Stimulated activated CD4-positive, alpha-beta T cell treated with anti-CD3 and anti-CD28 coated beads, Interleukin-1b, Interleukin-23, amount 100 ng/mL, for 24 hours (primary cell): ENCODE data around the gene MAPKAPK3.

Source experiments
- DNase-seq, 4 experiments: peaks; one replicate each; pipeline ENCODE4 v3.0.0-alpha.2; 2020; ENCODE audit warnings: low read depth in 4 of 4, low spot score in 1 of 4

The MAPKAPK3 gene

GRCh38 chr3:50587373-50587772 lies 29.6 kb upstream of the MAPKAPK3 start:
- DNase-seq: no peak

- DNase-seq: peak in 2 of 4 experiments; percentile 78 to 88
Observed at GRCh38 chr3:50587806-50588758, 28.9 kb upstream of the MAPKAPK3 start.

GRCh38 chr3:50588759-50589433 lies 28.1 kb upstream of the MAPKAPK3 start:
- no peak for DNase-seq

- DNase-seq: no peak
Observed at GRCh38 chr3:50591196-50591741, 25.7 kb upstream of the MAPKAPK3 start.

GRCh38 chr3:50592568-50592967 lies 24.4 kb upstream of the MAPKAPK3 start:
- DNase-seq: no peak

GRCh38 chr3:50594253-50594785 lies 22.6 kb upstream of the MAPKAPK3 start:
- no peak for DNase-seq

GRCh38 chr3:50599115-50599715 lies 17.7 kb upstream of the MAPKAPK3 start:
- no peak for DNase-seq

GRCh38 chr3:50599716-50600118 lies 17.2 kb upstream of the MAPKAPK3 start:
- DNase-seq: no peak

- no peak for DNase-seq
Observed at GRCh38 chr3:50600141-50600753, 16.7 kb upstream of the MAPKAPK3 start.

- DNase-seq: peak in 3 of 4 experiments; percentile 69 to 95 (median 80)
Observed at GRCh38 chr3:50600841-50601591, 15.9 kb upstream of the MAPKAPK3 start.

- DNase-seq: no peak
Observed at GRCh38 chr3:50602595-50603191, 14.3 kb upstream of the MAPKAPK3 start.

- no peak for DNase-seq
Observed at GRCh38 chr3:50603261-50604109, 13.5 kb upstream of the MAPKAPK3 start.

GRCh38 chr3:50604110-50604621 lies 12.8 kb upstream of the MAPKAPK3 start:
- no peak for DNase-seq

- DNase-seq: no peak
Observed at GRCh38 chr3:50604628-50605588, 12.0 kb upstream of the MAPKAPK3 start.

GRCh38 chr3:50605901-50606326 lies 11.0 kb upstream of the MAPKAPK3 start:
- DNase-seq: no peak

- DNase-seq: no peak
Observed at GRCh38 chr3:50606596-50606995, 10.4 kb upstream of the MAPKAPK3 start.
